ENCODE data around the gene RNU2-1.
"Not testable (repeated sequence)": the region's sequence is repeated elsewhere in the genome, so short reads cannot be mapped to it uniquely, and the experiment has no call there.

GRCh38 chr17:43272914-43273313, 39.1 kb upstream of the RNU2-1 start:
- TF ChIP-seq CTCF (IDR thresholded peaks at IDR 0.05); EZH2 (IDR thresholded peaks at IDR 0.05; ENCODE audit: borderline replicate concordance, insufficient read depth, low read depth, low read length, poor library complexity, severe bottlenecking): not testable (repeated sequence)

All from B cell (primary cell).